GM10266 (cell line): ENCODE results near the gene L1CAM.

Experiments used
- DNase-seq: peaks from one replicate; pipeline ENCODE4 v3.0.0; 2012; ENCODE audit errors: extremely low spot score
- CTCF ChIP-seq: IDR thresholded peaks from 2 replicates; pipeline ENCODE4 v1.5.1; 2012; ENCODE audit warnings: mild to moderate bottlenecking, low read depth; ENCODE audit not compliant: control insufficient read depth, insufficient read depth; ENCODE audit errors: missing control alignments

The L1CAM gene

GRCh38 chrX:153878969-153879653 lies 6.9 kb downstream of the L1CAM start:
- no peak for TF ChIP-seq CTCF
- peak; percentile 54 for DNase-seq

DNA sequence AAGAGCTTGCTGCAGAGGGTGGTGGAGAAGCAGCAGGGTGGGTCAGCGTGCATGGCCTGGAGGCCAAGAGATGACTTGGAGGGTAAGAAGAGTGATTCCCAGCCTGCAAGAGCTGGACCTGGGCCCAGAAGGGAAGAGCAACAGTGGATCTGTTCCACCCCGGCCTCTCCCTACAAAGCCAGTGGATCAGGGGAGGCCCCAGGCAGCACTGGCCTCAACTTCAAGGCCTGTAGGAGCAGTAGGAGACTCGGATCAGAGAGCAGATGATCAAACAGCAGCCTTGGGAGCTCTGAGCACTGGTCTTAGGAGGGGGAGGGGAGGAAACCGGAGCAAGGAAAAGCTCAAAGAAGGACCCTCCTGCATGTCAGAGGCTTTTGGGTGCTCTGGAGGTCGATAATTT lies 7.6 kb downstream of the L1CAM start:
- no peak for TF ChIP-seq CTCF
- DNase-seq: no peak

GRCh38 chrX:153877571-153878261 lies 8.3 kb downstream of the L1CAM start:
- no peak for TF ChIP-seq CTCF
- no peak for DNase-seq

DNA sequence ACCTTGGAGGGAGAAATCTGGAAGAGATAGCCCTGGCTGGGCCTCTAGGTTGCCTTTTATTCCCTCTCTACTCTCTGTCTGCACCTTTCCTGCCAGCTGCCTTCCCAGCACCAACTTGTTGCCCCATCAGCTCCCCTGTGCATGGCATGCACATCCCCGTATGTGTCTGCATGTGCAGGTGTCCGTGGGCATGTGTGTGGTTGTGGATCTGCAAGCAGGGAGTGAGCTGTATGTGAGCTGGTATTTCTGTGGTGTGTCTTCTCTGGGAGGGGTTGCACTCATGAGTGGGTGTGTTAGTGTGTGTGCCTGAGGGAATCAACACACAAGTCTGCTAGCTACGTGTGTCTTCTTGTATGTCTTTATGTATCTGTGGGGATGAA lies 9.9 kb downstream of the L1CAM start:
- no peak for DNase-seq
- TF ChIP-seq CTCF: no peak

GRCh38 chrX:153875391-153876111 lies 10.4 kb downstream of the L1CAM start:
- TF ChIP-seq CTCF: no peak
- peak; percentile 77 for DNase-seq

- no peak for TF ChIP-seq CTCF
- DNase-seq: no peak
Observed at GRCh38 chrX:153874366-153875125, 11.4 kb downstream of the L1CAM start.
